ENCODE measurements around the gene G3BP2. TPM values are rescaled to one million over a fixed set of nuclear protein-coding genes. Genes with fewer than 3 reads are reported as not detected.
A peak's percentile ranks its signal among the peaks of the same experiment; 100 is the strongest.
"Not testable (repeated sequence)": the region's sequence is repeated elsewhere in the genome, so short reads cannot be mapped to it uniquely, and the experiment has no call there.

Gene G3BP2
- 100 to 1,000 TPM; 135 to 181 (median 153) TPM for polyA plus RNA-seq (ENCODE audit: insufficient read length in 4 of 4)

DNA sequence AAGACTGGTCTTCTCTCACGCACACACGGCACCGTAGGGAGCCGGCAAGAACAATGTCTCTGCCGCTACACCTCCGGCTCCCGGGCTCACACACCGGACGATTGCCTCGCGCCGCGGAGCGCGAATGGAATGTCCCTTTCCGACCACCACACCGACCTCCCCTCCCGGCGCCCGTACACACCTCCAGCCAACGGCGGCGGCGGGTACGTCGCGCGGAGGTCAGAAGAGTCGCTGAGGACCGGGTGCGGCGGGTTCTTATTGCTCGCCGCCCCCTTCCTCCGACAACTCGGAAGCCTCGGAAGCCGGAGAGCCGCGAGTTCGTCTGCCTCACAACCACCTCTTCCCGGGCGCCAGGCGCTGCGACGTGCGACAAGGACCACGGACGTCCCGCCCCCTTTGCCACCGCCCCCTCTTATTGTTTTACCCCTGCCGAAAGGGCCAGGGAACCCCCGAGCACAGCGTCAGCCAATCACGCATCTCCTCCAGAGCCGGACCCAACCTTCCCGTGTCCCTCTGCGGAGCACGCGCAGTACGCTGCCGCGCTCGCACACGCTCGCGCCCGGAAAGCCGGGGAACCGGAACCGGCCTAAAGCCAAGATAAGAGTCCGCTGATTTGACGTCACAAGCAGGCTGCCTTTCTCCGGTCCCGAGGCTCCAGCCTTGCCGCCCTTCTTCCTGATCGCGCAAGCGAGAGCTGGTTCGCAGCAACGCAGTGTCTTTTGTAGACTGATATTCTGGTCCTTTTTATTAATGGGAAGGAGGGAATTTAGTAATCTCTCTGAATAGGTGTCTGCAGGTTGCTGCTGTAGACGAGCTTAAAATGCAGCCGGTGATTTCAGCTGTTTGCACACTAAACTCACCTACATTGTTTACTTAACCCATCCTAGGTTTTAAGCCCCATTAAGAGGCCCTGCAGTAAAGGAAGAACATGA is at the start of gene G3BP2:
TSS of gene G3BP2 (minus strand) at position 385 of the 932 bp plus-strand sequence. CDS start 11,386 bp downstream, outside the sequence.
- peak; percentile 92 to 97 (median 94) for DNase-seq (ENCODE audit: low read depth in 4 of 4, low spot score in 2 of 4)

DNA sequence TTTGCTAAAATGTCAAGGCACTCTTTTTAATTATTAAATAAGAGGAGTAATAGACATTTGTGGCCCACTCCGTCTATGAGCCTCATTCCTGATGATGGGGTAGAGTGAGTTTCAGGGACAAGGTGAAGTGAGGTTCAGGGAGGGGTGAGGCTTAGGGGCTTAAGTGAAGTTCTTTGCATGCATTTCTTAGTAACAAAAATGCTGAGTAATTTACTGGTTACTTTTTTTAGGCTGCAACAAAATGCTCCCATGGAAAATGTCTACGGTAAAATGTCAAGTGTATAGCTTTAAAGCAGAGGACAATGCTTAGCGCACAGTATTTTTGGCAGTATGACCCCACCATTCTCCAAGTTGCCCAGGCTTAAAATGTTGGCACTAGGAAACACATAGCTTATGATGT is 49.2 kb upstream of the G3BP2 start:
- DNase-seq (ENCODE audit: low read depth in 4 of 4, low spot score in 2 of 4) = no peak

DNA sequence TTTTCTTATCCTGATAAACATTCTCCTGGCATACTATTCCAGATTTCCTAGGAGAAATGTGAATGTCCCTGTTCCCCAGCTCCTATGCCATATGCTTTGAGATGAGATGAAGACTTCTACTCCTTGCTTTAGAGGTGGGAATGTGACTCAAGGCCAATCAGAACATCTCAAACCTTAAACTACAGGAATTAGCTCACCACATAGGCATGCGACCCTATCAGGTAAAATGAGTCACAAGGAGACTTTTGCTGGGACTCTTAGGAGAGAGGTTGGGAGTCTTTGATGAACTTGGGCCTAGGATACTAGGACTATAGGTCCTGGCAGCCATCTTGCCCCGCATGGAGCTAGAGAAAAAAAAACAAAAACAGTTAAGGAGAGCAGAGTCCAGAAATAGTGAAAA is 45.3 kb upstream of the G3BP2 start:
- DNase-seq (ENCODE audit: low read depth in 4 of 4, low spot score in 2 of 4) = no peak

DNA sequence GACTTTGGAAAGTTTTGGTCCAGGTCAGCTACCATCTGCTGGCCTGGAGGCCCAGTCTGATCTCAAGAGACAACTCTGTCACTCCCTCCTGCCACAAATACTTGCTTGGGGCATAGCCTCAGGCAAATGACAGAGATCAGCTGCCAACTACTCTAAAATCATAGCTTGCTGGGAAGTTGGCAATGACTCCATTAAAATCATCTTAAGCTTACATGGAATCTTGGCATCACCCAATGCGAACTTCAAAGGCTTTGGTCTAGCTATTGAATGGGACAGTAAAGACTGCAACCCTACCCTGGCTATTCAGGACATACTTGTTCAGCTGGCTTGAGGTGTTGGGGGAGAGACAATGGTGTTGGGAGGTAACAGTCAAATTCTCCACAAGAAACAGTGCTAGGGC is 44.2 kb upstream of the G3BP2 start:
- DNase-seq (ENCODE audit: low read depth in 4 of 4, low spot score in 2 of 4) = no peak

DNA sequence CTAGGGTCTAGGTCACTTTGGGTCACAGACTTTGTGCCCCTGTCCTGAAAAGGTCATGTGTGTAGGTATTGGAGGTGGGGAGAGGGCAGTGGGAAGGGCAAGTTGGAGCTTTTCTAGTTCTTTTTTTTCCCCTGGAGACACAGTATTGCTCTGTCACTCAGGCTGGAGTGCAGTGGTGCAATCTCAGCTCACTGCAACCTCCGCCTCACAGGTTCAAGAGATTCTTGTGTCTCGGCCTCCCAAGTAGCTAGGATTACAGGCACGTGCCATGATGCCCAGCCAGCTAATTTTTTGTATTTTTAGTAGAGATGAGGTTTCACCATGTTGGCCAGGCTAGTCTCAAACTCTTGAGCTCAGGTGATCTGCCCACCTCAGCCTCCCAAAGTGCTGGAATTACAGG is 42.8 kb upstream of the G3BP2 start:
- DNase-seq (ENCODE audit: low read depth in 4 of 4, low spot score in 2 of 4) = not testable (repeated sequence)

DNA sequence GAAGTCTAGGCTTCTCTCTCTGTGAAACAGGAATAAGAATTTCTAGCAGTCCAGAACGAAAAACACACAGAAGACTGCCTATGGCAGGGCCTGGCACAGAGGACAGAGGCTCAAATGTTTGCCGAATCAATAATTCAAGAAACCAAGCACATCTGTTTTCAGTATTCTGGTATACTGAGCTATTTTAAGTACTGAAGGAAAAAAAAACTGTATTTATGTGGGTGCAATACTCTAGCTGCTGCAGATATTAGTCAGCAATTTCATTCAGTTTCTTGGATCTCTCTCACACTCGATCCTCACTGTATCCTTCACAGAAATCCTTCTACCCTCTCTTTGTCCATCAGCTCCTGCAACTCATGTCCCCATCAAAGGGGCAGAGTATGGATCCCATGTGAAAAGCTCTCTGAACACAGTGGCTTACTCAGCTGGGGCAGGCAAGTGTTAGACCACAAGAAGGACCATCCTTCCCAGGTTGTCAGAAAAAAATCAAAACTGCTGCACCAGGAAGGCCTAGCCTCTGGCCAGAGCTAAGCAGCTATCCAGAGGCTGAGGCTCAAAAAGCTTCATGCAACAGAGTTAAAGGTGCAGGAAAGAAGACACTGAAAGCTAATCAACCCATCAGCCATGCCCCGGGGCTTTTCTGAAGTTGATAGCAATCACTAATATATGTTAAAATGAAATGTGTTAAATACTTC is 42.0 kb upstream of the G3BP2 start:
- no peak for DNase-seq (ENCODE audit: low read depth in 4 of 4, low spot score in 2 of 4)

DNA sequence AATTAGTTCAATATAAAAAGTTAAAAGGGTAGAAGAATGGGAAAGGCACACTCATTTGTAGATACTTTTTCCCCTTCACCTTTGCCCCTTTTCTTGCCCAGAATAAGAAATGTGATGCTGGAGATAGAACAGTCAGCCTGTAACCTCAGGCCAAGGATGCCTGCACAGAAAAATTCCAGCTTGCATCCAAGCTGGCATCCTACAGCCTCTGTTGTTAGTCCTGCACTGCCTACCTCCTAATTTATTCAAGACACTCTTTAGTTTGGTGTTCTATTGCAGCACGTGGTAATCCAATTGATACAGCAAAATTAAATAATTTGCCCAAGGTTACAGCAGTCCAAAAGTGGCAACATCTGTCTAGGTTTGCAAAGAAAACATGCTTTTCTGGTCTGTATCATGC is 41.5 kb upstream of the G3BP2 start:
- no peak for DNase-seq (ENCODE audit: low read depth in 4 of 4, low spot score in 2 of 4)

DNA sequence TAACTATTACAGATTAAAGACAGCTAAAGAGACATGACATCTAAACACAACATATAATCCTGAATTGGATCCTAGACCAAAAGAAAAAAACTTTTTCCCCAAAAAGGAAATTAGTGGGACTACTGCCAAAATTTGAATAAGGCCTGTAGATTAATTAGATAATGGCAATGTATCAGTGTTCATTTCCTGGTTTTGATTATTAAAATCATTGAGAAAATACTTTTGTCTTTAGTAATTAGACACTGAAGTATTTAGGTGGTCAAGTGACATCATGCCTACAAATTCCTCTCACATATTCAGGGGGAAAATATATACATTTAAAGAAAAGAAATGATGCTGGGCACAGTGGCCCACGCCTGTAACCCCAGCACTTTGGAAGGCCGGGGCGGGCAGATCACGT is 40.8 kb upstream of the G3BP2 start:
- no peak for DNase-seq (ENCODE audit: low read depth in 4 of 4, low spot score in 2 of 4)

DNA sequence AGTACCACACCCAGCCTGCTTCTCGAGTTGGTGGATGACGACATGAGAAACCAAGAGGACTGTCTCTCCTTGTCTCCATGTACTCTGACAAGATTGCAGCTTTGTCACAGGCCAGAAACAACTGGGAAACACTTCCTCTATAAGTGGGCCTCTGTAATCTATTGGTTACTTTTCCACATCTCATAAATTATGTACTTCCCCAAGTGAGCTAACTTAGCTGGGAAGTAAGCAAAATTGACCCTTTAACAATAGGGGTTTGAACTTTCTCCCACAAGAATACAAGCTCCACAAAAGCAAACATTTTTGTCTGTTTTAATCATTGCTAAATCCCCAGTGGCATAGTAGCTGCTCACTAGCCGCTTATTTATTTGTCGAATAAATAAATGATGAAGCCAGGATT is 37.0 kb upstream of the G3BP2 start:
- DNase-seq (ENCODE audit: low read depth in 4 of 4, low spot score in 2 of 4) = no peak

DNA sequence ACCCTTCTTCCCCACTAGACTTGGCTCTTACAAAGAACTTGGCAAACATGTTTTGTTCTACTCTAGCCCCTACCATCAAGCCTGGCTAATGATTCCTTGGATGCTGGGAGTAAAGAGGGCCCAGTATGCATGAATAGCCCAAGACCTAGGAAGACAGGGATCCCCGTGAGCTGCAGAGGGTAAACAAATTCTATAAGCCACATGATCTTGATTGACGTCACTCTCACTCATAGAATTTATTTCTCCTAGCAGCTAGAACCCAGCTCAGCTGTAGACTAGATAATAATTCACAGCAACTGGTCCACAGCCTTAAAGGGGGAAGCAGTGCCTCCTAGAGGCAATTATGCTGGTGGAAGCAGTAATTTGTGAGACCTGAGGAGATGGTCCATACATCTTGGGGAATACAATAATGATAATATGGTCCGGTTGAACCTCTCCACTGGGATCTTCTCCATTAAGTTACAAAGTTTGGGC is 35.0 kb upstream of the G3BP2 start:
- DNase-seq (ENCODE audit: low read depth in 4 of 4, low spot score in 2 of 4) = no peak

DNA sequence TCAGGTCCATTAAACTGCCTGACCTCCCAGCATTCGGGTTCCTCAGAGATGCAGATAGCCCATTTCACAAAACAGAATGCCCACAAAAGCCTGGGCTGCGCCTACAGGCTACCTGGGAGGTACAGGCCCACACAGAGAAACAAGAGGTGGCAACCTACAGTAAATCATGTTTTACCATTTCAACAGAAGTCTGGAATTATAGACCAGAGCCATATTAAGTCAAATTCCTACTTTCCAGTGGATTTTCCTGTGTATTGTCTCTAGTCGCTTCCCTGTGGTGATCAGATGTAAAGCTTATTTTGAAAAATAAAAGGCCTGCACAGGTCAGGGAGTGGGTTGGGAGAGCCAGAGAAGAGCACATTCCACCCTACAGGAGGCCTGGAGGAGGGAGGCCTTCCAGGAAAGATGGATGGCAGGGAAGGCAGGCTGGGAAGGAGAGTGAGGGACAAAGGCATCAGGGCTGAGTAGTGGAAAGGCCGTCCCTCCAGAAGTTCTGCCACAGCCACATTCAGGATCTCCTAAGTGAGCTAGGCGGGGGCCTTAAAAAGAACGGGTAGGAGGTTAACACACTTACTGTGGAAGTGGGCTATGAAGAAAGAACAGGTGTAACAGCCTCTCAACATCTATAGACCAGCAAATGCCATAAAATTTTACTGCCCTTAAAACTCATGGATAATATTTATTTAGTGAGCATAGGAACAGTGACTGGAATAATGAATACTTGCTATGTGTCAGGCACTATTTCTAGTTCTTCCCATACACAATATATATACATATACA is 32.2 kb upstream of the G3BP2 start:
- no peak for DNase-seq (ENCODE audit: low read depth in 4 of 4, low spot score in 2 of 4)

DNA sequence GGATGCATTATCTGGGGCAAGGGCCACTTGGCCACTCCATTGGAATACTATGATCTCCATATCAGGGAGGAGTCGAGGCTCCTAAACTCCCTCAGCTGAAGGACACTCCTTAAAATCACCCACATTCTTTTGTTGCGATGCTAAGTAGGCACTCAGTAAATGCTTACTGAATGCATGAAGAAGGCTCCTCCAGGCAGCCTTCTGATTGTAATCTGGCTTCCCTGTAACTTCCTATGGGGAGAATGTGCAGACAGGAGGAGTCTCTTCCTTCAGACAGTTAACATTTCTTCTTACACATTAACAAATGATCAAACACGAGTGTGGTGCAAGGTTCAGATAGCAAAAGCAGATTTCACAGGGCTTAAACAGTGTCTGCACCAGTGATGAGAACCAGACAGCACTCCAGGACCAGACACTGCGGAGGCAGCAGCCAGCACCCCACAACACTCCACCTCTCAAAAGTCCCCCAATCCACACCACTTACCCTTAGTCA is 29.8 kb upstream of the G3BP2 start:
- DNase-seq (ENCODE audit: low read depth in 4 of 4, low spot score in 2 of 4) = no peak

DNA sequence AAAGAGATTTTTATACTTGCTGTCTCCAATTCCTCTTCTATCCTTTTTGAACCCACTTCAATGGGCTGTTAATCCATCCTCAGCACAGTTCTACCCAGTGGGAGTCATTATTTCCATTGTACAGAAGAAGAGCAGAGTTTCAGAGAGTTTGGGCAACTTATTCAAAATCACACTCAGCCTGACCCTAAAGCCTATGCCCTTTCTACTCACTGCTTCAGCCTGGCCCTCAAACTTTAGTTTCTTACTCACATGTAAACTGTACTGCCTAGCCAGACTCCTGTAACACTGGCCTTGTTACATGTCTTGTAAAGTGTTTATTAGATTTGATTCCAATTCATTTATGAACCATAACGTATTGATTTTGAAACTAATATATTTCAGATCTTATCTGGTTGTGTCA is 26.1 kb upstream of the G3BP2 start:
- DNase-seq (ENCODE audit: low read depth in 4 of 4, low spot score in 2 of 4) = no peak

DNA sequence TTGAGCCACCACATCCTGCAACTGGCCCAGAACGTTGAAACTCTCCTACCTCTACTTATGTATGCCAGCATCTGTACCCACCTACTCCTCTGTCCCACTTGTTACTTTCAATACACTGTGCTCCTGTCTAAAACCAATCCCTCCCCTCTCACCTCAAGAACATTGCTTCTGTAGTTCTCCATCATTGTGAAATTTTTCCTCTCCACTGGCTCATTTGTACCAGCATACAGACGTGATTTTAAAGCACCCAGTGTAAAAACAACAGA is 25.7 kb upstream of the G3BP2 start:
- DNase-seq (ENCODE audit: low read depth in 4 of 4, low spot score in 2 of 4) = no peak

DNA sequence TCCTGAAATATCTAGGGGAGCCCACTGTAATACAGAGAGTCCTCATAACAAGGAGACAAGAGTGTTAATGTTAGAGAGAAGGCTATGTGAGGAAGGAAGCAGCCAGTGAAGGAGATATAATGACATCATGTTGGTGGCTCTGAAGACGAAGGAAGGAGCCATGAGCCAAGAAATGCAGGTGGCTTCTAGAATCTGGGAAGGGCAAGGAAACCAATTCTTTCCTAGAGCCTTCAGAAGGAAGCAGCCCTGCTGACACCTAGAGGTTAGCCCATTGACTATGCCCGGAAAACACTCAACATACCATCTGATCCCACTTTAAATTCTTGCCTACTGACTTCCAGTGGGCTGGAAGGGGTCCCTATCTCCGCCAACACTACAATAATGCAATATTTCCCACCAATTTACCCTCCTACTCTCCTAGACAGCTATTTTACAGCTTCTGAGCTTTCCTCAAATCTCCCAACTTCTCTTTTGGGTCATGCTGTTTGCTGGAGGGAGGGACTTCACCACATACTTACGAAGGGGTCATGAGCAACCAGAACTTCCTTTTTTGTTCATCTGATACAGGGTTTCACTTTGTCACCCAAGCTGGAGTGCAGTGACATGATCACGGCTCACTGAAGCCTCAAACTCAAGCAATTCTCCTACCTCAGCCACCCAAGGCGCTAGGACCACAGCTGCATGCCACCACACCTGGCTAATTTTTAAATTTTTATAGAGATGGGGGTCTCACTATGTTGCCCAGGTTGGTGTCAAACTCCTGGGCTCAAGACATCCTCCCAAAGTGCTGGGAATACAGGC is 25.2 kb upstream of the G3BP2 start:
- no peak for DNase-seq (ENCODE audit: low read depth in 4 of 4, low spot score in 2 of 4)

DNA sequence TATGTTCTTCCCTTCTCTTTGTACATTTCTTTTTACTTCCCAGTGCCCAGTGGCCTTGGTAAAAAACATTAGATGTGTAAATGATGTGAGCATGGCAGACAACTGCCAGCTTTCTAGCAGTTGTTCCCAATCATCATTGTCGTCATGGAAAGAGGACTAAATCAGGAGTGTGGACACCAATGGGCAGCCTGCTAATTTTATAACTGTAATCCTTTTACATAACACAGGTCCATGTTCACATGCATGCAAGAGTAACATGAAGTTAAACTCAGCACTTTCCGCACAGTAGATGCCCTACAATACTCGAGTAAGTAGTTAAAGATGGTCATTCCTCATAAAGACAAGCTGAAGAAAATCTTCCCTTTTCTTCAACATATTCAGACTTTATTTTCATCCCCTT is 23.4 kb upstream of the G3BP2 start:
- no peak for DNase-seq (ENCODE audit: low read depth in 4 of 4, low spot score in 2 of 4)

DNA sequence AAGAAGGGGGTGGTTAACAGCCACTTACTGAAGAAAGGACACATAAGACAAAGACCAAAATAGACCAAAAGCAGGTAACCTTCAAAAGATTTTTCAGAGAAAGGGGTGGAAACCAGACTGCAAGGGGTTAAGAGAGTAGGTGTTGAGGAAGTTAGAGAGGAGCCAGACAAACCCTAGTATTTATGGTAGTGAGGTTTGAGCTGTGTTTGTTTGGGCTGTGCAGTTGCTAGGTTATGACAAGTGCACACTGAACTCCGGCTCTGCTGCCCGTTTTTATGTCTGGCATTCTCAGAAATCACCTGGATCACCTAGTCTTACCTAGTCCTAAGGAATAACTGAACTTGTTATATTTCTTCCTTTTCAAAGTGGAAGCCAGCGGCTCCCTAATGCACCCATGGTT is 22.9 kb upstream of the G3BP2 start:
- no peak for DNase-seq (ENCODE audit: low read depth in 4 of 4, low spot score in 2 of 4)

DNA sequence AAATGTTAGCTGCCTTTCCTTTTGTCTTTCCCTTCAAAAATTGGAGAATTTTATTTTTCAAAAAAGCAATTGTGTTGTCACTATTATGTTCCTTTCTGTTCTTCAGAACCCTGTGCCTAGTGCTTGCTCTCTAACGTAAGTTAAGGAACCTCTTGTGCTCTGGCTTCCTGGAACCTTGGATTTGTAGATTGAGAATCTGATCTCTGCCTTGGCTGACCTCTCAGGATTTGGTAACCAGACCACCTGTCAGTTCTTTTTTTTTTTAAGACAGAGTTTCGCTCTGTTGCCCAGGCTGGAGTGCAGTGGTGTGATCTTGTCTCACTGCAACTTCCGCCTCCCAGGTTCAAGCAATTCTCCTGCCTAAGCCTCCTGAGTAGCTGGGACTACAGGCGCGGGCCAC is 18.9 kb upstream of the G3BP2 start:
- not testable (repeated sequence) for DNase-seq (ENCODE audit: low read depth in 4 of 4, low spot score in 2 of 4)

DNA sequence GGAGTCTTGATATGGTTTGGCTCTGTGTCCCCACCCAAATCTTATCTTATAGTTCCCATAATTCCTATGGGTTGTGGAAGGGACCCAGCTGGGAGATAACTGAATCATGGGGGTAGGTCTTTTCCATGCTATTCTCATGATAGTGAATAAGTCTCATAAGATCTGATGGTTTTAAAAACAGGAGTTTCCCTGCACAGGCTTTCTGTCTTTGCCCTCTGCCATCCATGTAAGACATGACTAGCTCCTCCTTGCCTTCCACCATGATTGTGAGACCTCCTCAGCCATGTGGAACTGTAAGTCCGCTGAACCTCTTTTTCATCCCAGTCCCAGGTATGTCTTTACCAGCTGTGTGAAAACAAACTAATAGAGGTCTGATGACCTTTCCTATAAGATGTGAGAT is 13.9 kb upstream of the G3BP2 start:
- DNase-seq (ENCODE audit: low read depth in 4 of 4, low spot score in 2 of 4) = not testable (repeated sequence)

DNA sequence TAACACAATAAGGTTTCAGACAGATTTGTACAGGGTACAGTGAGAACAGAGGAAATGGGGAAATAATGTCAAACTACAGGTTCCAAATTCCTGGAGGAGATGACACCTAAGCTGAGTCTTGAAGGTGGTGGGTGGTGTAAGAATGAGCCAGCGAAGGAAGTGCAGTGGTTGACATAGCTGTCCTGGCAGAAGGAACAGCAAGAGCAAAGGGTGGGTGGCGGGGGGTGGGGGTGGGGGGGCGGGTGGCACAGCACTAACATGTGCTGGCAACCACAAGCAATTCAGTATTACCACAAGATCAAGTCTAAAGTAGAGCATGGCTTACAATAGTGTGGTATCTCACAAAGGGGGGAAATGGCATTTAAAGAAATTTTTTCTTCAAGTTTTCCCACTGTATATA is 13.1 kb upstream of the G3BP2 start:
- no peak for DNase-seq (ENCODE audit: low read depth in 4 of 4, low spot score in 2 of 4)

Measured in left renal cortex interstitium (tissue), 4 donors.